Head of caudate nucleus (tissue), 42 donors: Measurements from ENCODE around the gene TAGLN2.

Experiments used
- DNase-seq, 42 donors: peaks; one replicate each; pipeline versions ENCODE4 v3.0.0 to v3.0.0-alpha.2; 2020 to 2021; ENCODE audit warnings: mixed read lengths in 7 of 42
- intact Hi-C: fragments of 100-400 bp; cut with DNase I; formaldehyde crosslinking; loops from one replicate; pipeline ENCODE4 v1.15.0; 2022

TAGLN2 gene

DNA sequence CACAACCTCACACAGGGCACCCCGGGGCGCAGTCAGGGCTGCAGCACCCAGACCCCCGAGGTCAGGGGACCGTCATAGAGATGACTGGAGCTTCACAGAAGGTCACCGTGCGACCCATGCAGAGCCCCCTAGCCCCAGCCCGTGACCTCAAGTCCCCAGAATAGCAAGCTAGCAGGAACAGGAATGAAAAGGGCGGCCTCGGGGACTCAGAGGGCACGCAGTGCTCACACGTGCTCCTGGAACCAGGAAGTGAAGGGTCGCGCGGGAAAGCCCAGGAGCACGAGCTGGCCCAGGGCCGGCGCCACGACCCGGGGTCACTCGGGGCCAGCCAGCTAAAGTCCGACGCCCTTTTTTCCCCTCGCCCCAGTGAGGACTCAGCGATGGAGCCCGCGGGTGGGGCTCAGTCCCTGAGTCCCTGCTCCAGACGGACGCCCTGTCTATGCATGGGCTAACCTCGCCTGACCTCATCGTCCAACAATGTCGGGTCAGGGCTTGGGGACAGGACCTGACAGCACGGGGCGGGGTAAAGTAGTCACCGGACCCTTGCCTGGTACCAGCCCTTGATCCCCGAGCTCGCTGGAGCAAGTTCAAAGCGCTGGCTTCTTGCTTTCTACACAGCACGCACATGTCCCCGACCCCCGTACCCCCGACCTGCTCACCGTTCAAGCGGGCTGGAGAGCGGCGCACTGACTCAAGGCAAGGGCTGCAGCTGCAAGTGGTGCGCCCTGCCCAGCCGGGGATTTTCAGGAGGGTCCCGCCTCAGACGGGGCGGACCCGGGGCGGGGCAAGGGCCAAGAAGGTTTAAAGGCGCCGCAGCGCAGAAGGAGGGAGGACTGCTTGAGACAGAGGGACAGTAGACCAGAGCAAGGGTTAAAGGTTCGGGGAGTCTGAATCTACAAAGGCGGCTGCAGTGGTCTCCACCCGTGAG lies at the start of gene TAGLN2:
TAGLN2 (minus strand) TSS at position 717 of the 928 bp plus-strand sequence. CDS start 4,998 bp downstream, outside the sequence.
- peak; percentile 53 to 90 (median 78) for DNase-seq
- intact Hi-C loops = no loop called here

DNA sequence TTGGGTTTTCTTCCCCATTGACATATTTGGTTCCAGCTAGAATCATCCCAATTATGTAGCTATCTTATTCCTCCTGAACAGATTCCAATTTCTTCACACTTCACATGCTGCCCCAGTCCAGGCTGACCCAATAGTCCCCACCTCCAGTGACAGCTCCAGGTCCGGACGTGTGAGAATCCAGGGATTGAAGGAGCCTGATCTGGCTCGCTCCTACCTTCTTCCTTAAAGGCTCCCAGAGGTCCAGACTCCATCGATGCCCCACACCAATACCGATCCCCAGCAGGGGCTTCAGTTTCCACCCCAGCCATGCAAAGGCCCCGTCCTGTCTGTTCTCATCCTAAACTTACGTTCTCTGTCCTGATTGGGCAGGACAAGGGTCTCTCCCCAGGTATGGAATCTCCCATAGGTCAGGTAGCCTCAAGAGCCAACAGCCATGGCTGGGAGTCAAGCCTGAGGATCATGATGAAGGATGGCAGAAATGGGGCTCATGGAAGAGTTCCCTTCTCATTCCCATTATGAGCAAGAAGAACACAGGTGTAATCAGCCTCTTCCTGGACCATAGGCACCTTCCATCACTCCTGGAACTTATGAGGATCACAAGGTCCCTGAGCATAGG lies 49.2 kb upstream of the TAGLN2 start:
- peak in 3 of 42 donors; percentile 4 to 18 (median 14) for DNase-seq
- intact Hi-C loops = no loop called here

DNA sequence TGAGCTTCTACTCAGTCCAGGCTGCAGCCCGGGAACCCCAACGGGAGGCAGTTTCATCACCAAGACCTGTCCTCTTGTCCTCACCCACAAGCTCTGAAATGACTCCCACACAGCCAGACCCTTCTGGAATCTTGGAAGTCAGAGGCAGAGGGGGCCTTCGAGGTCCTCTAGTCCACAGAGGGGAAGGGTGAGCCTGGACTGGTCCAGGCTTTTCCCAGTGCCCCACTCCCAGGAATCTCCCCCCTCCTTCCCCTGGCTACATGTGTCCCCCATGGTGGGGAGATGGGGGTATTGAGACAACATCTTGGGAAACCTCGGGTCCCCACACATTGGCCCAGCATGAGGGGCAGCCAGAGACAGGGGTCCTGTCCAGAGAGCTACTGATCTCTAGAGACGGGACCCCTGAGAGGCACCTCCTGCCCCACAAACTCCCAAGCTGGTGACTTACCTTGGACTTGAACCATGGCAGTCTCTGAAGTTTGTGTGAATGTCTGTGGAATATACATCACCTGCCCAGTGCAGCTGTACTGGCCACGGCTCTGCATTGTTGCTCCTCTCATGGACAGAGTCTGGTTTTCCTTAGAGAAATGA lies 48.1 kb upstream of the TAGLN2 start:
- intact Hi-C loops = no loop called here
- DNase-seq = peak in 1 of 42 donors; percentile 23

DNA sequence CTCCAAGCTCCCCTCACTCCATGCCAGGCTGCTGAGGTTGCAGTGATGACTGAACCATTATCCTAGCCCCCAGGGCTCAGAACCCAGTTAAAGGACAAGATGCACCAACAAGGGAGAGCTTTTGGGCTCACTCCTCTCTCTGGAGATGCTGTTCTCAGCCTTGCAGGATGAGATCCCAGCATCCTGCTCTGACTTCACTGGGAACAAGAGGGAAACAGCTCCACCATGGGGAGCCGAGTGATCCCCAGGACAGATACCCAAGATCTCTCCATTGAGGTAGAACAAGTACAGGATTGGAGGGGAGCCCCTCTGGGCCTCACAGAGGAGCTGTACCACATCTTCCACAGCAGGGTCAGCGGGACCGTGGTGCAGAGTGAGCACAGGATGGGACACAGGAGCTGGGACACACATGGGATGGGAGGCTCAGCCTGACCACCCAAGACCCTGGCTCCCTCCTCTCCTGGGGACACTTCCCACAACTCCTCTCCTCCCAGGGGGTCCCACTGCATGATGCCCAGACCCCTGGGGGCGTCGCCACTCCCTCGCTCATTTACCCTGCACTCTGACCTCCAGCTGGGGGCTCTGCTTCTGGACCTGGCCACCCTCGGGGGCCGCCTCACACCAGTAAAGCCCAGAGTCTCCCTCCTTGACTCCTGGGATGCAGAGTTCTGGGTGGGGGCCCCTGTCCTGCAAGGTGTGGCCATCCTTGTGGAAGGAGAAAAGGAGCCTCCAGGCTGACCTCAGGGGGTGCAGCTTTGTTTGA lies 47.3 kb upstream of the TAGLN2 start:
- peak in 1 of 42 donors; percentile 20 for DNase-seq
- intact Hi-C loops = no loop called here

DNA sequence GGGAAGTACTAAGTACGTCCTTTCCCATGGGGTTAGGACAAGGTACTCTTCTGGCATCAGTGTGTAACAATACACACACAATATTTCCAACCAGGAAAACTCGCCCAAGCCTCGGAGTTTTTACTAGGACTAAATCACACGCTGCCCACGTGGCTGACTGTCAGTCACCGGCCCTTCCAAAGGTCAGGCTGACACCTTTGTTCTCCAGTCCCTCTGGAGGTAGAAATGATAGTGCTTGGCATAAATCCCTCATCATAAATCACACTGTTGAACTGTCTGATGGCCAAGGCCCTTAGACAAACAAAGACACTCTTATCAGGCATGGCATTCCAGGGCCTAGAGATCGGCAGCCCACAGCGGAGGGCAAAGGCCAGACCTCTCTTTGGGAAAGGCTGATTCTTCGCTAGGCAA lies 45.6 kb upstream of the TAGLN2 start:
- peak in 2 of 42 donors; percentile 10 for DNase-seq
- intact Hi-C loops = no loop called here

DNA sequence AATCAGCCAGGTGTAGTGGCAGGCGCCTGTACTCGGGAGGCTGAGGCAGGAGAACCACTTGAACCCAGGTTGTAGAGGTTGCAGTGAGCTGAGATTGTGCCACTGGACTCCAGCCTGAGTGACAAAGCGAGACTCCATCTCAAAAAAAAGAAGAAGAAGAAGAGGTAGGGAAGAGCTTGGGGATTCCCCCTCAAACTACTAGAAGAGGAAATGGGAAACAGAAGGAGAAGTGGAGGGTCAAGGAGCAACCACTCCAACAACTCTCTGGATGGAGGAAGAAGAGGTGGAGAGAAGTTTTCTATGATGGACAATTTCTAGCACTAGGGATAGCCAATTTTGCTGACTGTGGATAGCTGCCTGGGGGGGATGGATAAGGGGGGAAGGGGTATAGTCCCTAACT lies 43.6 kb upstream of the TAGLN2 start:
- peak in 1 of 42 donors; percentile 2 for DNase-seq
- intact Hi-C loops = no loop called here

DNA sequence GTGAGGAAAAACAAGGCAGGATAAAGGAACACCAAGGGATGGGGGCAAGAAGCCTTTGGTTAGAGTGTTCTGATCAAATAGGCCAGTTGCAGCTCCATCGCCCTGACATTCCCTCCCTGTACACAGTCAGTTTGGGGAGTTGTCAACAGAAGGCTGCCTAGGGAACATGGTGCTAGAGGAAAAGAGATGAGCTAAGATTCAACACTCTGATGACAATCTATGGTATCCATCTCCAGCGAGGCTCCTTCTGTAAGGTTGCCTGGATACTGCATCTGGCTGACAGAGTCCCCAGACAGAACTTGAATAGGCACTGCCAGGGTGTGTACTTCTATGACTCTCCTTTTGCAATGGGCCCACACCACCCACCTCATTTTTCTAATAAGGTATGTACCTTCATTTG lies 40.0 kb upstream of the TAGLN2 start:
- DNase-seq = no peak
- intact Hi-C loops = no loop called here

DNA sequence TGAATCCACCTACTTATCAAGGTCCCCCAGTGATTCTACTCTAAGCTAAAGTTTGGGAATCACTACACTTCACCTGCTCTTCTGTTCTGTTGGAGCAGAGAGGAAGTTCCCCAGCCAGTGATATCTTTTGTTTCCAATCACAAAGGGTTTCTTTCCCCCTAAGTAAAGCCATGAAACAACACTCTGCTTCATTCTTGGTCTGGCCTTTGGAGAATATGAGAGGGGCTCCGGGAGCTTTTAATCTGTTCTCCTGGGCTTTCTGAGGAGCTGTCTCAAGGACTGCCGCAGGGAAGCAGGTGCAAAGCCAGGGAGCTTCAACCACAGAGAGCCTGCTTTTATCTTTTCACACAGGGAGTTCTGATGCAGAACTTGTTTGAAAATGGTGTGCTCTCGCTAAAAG lies 38.8 kb upstream of the TAGLN2 start:
- intact Hi-C loops = no loop called here
- no peak for DNase-seq

DNA sequence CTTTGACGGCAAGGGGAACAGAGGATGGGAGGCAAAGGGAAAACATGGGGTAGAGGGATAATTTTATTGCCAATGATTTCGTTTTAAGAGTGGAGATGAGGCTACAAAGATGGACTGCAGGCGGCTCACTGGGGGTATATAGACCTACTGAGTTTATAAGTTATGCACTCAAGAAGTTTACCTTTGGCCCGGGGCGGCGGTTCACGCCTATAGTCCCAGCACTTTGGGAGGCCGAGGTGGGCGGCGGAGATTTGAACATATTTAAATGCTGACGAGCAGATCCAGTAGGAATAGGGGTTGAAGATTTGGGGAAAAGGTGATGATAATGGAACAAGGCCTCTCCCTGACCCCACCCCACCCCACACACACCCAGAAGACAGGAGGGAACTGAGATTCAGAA lies 36.9 kb upstream of the TAGLN2 start:
- intact Hi-C loops = no loop called here
- DNase-seq = no peak

DNA sequence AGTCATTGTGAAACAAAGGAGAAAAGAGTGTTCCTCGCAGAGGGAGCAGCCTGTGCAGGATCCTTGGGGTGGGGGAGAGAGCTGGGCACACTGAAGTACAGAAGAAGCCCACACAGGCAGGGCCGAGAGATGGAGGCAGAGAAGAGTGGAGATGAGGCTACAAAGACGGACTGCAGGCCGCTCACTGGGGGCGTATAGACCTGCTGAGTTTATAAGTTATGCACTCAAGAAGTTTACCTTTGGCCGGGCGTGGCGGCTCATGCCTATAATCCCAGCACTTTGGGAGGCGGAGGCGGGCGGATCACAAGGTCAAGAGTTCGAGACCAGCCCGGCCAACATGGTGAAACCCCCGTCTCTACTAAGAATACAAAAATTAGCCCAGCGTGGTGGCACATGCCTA lies 36.3 kb upstream of the TAGLN2 start:
- no peak for DNase-seq
- intact Hi-C loops = no loop called here

DNA sequence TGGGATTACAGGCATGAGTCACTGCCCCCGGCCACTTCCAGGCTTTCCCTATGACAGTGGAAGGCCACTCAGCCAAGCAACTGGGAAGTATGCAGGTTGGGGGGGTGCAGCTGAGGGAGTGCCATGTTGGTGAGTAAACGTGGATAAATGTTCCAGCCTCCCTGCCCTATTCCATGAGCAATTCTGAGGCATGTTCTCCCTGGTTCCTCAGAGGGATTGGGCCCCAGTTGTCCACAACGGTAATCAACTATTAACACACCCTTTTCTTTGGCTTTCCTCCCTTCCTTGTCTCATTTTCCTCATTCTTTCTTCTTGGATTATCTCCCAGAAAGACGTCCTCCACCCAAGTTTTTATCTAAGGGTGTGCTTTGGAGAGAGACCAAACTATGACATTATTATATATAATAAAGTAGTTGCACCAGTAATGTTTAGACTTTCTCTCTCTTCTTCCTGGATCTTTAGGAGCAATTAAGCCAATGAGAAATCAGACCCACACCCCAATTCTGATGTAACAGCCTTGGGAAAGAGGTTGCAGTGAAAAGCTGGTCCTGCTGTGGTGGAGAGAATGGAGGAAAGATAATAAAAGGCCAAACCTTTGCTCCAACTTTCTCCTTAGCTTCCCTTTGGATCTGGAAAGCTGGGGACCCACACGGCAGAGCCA lies 35.5 kb upstream of the TAGLN2 start:
- intact Hi-C loops = no loop called here
- no peak for DNase-seq

DNA sequence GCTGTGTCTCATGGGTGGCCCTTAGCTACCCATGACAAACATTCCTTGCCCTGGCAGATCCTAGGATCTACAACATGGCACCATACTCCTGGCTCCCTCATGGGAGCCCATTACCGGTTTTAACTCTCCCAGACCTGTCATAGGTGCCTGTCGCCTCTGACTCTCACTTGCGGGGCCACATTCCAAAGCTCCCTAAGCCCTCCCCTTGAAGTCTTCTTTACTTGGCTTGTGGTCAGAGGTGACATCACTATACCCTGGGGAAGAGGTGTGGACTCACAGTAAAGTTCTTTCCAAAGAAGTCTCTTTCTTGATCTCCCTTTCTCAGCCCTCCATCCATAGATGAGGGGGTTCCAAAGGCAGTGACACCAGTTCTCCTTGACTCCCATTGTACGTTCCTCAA lies 34.1 kb upstream of the TAGLN2 start:
- intact Hi-C loops = no loop called here
- no peak for DNase-seq

DNA sequence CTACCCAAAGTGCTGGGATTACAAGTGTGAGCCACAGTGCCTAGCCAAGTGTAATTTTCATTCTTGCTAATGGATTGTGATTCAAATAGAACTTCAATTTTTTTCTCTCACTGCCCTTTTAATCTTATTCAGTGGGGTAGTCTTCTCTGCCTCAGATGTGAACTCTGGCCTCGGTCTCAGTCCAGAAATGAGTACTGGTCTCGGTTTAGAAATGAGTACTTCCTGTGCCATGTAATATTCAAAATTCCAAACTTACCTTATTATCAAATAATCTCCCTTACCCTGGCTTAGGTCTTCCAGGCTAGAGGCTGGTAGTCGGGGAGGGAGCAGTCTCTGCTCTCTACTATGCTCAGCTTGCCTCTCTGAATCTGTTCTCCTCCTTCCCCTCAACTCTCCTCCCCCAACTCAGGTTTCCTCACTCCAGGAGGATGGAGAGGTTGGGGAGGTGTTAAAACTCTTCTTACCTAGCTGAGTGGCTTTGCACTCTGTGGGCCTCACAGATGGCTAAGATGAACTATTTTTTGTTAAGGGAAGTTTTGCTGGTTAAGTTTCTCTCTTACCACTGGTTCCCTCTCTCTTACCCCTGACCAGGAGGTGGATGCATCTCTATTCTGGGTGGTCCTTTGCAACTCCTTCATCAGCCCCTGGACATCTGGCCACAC lies 33.5 kb upstream of the TAGLN2 start:
- peak in 1 of 42 donors; percentile 12 for DNase-seq
- intact Hi-C loops = no loop called here

DNA sequence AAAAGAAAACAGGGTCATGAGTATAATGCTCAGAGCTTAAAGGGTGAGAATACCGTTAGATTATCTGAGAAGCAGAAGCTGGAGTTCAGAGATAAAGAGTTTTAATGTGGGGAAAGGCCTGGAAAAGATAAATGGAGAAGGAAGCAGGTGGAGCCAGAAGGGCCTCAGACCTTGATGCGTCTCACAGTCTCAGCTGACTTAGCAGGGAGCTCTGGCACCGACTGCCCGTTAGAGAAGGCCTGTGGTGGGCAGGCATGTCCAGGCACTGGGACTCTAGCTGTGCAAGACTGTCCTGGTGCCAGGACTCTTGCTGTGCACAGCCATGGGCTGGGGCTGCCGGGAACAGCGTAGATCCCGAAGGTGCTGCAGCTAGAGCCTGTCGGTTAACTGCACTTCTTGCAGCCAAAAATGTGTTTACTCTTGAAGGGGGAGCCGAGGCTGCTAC lies 32.5 kb upstream of the TAGLN2 start:
- peak in 2 of 42 donors; percentile 27 to 29 for DNase-seq
- intact Hi-C loops = no loop called here

DNA sequence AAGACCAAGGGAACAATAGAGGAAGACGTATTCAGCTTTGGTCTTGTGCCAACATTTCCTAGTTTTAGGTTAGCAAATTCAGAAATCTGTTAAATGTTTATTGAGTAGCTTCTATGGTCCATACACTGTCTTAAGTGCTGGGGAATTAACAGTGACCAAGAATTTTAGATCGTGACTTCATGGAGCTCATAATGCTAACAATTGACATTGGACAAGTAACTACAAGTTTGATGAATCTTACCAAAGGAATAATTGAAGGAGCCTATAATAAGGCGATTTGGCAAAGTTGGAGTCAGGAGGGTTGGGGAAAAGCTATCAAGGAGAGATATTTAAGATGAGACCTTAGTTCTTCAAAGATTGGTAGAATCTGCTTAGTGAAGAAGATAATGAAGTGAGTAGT lies 30.1 kb upstream of the TAGLN2 start:
- intact Hi-C loops = no loop called here

DNA sequence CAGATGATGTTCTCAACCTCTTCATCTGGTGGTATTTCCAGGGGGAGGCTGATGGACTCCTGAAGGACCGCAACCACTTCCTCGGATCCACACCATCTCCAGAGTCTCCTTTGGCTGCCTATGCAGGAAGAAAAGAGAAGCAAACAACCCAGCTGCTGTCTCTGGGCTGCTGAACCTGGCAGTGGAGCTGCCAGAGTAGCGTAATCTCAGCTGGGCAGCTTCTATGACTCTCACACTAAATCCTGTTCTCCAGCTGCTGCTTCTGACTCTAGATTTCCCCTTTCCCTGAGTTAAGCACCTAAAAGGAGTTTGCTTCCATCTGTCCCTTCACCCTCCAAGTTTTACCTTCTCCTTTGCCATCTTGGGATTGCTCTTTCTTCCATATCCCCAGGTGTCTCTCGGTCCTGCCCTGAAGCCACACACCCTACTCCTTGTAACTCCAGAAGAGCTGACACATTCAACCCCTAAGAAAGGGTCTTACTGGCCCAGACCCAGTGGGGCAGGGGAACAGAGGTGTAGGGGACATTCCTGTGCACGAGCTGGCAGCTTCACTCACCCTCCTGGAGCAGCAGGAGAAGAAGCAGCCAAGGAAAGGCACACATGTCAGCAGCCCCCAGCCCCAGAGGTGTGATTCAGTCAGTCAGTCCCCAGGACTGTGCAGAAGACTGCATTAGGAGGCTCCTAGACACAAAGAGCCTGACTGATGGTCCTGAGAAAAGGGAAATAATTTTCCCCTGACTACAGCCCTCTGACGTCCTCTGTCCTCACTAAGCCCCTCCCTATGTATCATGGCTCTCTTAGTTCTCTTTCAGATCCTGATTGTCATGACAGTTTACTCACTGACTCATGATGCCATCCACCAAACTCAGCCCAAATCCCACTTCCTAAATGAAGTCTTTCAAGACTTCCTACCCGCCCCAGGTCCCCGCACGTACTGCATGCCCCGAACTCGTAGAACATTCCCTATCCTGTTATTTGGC lies 28.5 kb upstream of the TAGLN2 start, which contains the start of gene SLAMF9:
SLAMF9 (minus strand) TSS at position 702 of the 980 bp plus-strand sequence; CDS start at position 602, 100 bp downstream.
- intact Hi-C loops = no loop called here
- DNase-seq = peak in 2 of 42 donors; percentile 8 to 22

More for the DNA sequence above, 30.1 kb upstream of the TAGLN2 start:
- no peak for DNase-seq

DNA sequence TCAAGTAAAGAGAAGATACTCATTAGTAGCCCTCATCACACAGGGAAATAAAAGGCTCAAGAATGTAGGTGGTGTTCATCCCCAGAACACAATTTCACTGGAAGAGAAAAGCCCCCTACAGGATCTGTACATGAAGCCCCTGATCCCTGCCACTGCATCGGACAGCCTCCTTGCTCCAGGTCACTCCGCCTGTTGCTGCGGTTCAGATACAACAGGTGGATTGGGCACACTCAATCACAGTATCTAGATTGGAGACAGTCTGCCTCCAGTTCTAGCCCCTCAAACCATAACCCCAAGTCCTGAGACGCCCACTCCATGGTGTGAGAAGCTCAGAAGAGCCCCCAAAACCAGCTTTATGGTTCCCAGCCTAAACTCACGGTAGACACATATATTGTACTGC lies 27.6 kb upstream of the TAGLN2 start:
- intact Hi-C loops = no loop called here
- peak in 2 of 42 donors; percentile 9 to 19 for DNase-seq
